ENCODE results near the gene PLAAT4. TPM values are rescaled to one million over a fixed set of nuclear protein-coding genes. Genes with fewer than 3 reads are reported as not detected.

PLAAT4 gene
- total RNA-seq, 1 experiment from 2014 or later, result 0.52 TPM

DNA sequence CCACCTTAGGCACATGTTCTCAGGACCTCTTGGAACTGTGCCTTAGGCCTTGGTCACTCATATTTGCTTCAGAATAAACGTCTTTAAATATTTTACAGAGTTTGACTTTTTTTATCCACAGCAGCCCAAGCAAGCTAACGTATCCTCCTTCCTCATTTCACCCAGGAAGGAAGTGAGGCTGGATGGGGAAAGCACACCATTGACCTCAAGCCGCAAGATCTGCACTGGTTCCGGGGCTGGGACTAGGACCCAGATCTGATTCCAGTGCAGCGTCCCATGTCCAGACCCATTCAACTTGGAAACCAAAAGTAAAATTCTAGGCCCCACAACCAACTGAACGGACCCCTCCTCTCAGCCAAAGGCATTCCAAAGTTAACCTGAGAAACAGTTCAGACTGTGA, 33.1 kb upstream of the PLAAT4 start:
- H3K9me3 ChIP-seq (ENCODE audit: control insufficient read depth in 1 of 2, insufficient read depth in 1 of 2, low read depth in 1 of 2, low read length in 2 of 2), result peaks cover 10 to 15% of the 10 kb centered on the region in 2 experiments; a peak in 3 of 4 replicates
- ChIA-PET POLR2A (no interaction called here), CTCF (no interaction called here), RAD21 (ENCODE audit: low non-redundant PET in 1 of 2, low total read pairs in 2 of 2, uncharacterized antibody in 2 of 2, unreplicated experiment in 2 of 2) (no interaction called here)
- TF ChIP-seq YY1 (IDR thresholded peaks at IDR 0.05; ENCODE audit: extremely low read depth, insufficient replicate concordance, low read depth, low read length) (no peak), SRF (IDR thresholded peaks at IDR 0.05; ENCODE audit: low read depth) (no peak), TCF7L2 (IDR thresholded peaks at IDR 0.05; ENCODE audit: borderline replicate concordance, extremely low read depth, insufficient read depth, insufficient read length) (no peak), RAD21 (IDR thresholded peaks at IDR 0.05; ENCODE audit: low read depth) (no peak), ZNF274 (IDR thresholded peaks at IDR 0.05; ENCODE audit: low read depth, low read length) (no peak), POLR2A (IDR thresholded peaks at IDR 0.05; ENCODE audit: borderline replicate concordance, extremely low read depth, insufficient read depth, insufficient read length) (no peak), FOSL1 (IDR thresholded peaks at IDR 0.05; ENCODE audit: low read depth) (no peak), ZFX (IDR thresholded peaks at IDR 0.05) (no peak), ELF1 (IDR thresholded peaks at IDR 0.05; ENCODE audit: borderline replicate concordance, low read depth) (no peak), CEBPB (IDR thresholded peaks at IDR 0.05; ENCODE audit: low read depth) (no peak), EZH2phosphoT487 (IDR thresholded peaks at IDR 0.05; ENCODE audit: borderline replicate concordance) (no peak), SIN3A (IDR thresholded peaks at IDR 0.05; ENCODE audit: low read depth) (no peak)
- TF ChIP-seq, protein P1, sequence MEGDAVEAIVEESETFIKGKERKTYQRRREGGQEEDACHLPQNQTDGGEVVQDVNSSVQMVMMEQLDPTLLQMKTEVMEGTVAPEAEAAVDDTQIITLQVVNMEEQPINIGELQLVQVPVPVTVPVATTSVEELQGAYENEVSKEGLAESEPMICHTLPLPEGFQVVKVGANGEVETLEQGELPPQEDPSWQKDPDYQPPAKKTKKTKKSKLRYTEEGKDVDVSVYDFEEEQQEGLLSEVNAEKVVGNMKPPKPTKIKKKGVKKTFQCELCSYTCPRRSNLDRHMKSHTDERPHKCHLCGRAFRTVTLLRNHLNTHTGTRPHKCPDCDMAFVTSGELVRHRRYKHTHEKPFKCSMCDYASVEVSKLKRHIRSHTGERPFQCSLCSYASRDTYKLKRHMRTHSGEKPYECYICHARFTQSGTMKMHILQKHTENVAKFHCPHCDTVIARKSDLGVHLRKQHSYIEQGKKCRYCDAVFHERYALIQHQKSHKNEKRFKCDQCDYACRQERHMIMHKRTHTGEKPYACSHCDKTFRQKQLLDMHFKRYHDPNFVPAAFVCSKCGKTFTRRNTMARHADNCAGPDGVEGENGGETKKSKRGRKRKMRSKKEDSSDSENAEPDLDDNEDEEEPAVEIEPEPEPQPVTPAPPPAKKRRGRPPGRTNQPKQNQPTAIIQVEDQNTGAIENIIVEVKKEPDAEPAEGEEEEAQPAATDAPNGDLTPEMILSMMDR (IDR thresholded peaks at IDR 0.05 in 2 of 3, conservative IDR thresholded peaks at IDR 0.05 in 1 of 3; ENCODE audit: borderline replicate concordance in 1 of 3, insufficient read depth in 1 of 3, low read depth in 2 of 3, low read length in 2 of 3), result no peak
- TF ChIP-seq, protein P2, sequence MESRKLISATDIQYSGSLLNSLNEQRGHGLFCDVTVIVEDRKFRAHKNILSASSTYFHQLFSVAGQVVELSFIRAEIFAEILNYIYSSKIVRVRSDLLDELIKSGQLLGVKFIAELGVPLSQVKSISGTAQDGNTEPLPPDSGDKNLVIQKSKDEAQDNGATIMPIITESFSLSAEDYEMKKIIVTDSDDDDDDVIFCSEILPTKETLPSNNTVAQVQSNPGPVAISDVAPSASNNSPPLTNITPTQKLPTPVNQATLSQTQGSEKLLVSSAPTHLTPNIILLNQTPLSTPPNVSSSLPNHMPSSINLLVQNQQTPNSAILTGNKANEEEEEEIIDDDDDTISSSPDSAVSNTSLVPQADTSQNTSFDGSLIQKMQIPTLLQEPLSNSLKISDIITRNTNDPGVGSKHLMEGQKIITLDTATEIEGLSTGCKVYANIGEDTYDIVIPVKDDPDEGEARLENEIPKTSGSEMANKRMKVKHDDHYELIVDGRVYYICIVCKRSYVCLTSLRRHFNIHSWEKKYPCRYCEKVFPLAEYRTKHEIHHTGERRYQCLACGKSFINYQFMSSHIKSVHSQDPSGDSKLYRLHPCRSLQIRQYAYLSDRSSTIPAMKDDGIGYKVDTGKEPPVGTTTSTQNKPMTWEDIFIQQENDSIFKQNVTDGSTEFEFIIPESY (IDR thresholded peaks at IDR 0.05; ENCODE audit: extremely low read depth, insufficient replicate concordance, low read length), result no peak
- no TSS peak for BruUV-seq (replicated peaks)
- intact Hi-C loops (cut with micrococcal nuclease), result loop anchor here (10.0 kb wide), 1 partner anchor 1211 kb away; no protein-coding TSS in a partner anchor
- H3K4me3 ChIP-seq (replicated peaks in 1 of 2; ENCODE audit: low read depth in 1 of 2, low read length in 2 of 2), result no peak overlapping the region
- ATAC-seq (no peak), DNase-seq (ENCODE audit: low read depth, low spot score) (no peak)
- no peak overlapping the region for H3K9ac ChIP-seq (ENCODE audit: low read length)
- no peak overlapping the region for H2AFZ ChIP-seq (ENCODE audit: low read depth, low read length, poor library complexity, severe bottlenecking)
- no peaks in the 10 kb centered on the region for H3K4me1 ChIP-seq (ENCODE audit: control insufficient read depth in 1 of 2, insufficient read depth in 2 of 2, low read length in 2 of 2)
- H4K20me1 ChIP-seq (ENCODE audit: insufficient read depth), result no peaks in the 10 kb centered on the region
- no peaks in the 10 kb centered on the region for H3K9me2 ChIP-seq (ENCODE audit: insufficient read depth)
- H3K27me3 ChIP-seq (ENCODE audit: insufficient read depth, low read length), result no peaks in the 10 kb centered on the region
- H3K4me2 ChIP-seq (ENCODE audit: low read length), result no peak overlapping the region
- H3K27ac ChIP-seq (ENCODE audit: low read depth, low read length), result no peak overlapping the region
- no peaks in the 10 kb centered on the region for H3K79me2 ChIP-seq (ENCODE audit: insufficient read depth, low read length)
- H3K36me3 ChIP-seq (ENCODE audit: control insufficient read depth in 1 of 2, insufficient read depth in 2 of 2, low read length in 2 of 2), result no peaks in the 10 kb centered on the region
